GM19193 (cell line): ENCODE results near the gene HTR2B.

Experiments
- POLR2A ChIP-seq: IDR thresholded peaks from 4 replicates; pipeline ENCODE4 v1.6.1; 2011; ENCODE audit not compliant: insufficient read depth, insufficient read length; ENCODE audit errors: extremely low read depth

The HTR2B gene

DNA sequence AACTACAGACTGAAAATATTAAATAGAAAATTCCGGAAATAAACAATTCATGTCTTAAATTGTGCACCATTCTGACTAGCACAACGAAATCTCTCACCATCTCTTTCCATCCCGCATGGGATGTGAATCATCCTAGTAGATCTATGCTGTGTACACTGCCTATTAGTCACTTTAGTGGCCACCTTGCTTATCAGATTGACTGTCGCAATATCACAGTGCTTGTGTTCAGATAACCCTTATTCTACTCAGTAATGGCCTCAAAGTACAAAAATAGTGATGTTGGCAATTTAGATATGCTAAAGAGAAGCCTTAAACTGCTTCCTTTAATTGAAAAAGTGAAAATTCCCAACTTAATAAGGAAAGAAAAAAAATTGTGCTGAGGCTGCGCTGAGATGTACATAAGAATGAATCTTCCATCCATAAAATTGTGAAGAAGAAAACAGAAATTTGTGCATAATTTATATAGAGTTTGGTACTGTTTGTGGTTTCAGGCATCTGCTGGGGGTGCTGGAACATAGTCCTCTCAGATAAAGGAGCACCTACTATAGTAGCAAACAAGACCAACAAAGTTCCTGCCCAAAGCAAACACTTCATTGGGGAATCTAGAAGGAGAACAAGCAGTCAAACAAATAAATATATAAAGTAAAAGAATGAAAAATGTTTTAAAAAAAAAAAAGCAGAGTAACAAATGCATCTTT, 56.2 kb downstream of the HTR2B start:
- no peak for TF ChIP-seq POLR2A

GRCh38 chr2:231065966-231066365, 58.9 kb downstream of the HTR2B start:
- TF ChIP-seq POLR2A, result no peak

DNA sequence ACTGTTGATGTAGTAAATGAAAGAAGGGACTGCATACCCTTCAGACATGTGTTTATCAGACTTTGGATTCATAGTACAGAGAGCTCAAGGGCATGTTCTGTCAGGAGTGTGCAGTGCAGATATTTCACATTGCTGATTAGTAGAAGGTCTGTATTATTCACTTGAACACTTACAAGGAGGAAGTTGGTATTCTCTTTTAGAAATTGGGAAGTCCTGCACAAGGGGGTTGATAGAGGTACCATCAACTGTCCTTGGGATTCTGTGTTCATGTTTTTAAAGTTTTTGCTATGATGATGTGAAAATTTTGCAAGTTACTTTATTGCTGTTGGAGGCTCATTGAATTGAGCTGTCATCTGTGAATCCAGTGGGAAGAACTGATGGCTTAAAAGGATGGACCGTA, 61.5 kb downstream of the HTR2B start:
- no peak for TF ChIP-seq POLR2A

GRCh38 chr2:231062776-231063175, 62.1 kb downstream of the HTR2B start:
- no peak for TF ChIP-seq POLR2A

- TF ChIP-seq POLR2A, result no peak
Measured at GRCh38 chr2:231059756-231060155, 65.1 kb downstream of the HTR2B start.

- no peak for TF ChIP-seq POLR2A
Measured at GRCh38 chr2:231058761-231059550, 65.9 kb downstream of the HTR2B start.
